HG03460 (cell line): Measurements from ENCODE around the gene MYO3B.
"Not testable (repeated sequence)": the region's sequence is repeated elsewhere in the genome, so short reads cannot be mapped to it uniquely, and the experiment has no call there.

Source experiments
- ATAC-seq: cut with Tn5 transposase; IDR thresholded peaks from one replicate; pipeline ENCODE4 v1.9.1; 2021; ENCODE audit not compliant: unreplicated experiment

MYO3B gene

GRCh38 chr2:170674282-170674681, 496.3 kb downstream of the MYO3B start:
- ATAC-seq = not testable (repeated sequence)

DNA sequence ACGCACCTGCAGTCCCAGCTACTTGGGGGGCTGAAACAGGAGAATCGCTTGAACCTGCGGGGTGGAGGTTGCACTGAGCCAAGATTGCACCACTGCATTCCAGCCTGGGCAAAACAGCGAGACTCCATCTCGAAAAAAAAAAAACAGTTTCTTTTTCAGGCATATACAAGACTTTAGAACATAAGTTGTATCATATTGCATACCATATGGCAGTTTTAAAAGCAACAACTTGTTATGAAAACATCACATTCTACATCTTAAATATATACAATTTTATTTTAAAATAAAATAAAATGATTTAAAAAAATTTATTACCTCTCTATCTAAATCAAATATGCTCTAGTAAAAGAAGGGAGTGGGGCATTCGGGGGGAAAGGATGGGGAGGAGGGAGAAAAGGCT, 497.8 kb downstream of the MYO3B start:
- ATAC-seq = no peak

DNA sequence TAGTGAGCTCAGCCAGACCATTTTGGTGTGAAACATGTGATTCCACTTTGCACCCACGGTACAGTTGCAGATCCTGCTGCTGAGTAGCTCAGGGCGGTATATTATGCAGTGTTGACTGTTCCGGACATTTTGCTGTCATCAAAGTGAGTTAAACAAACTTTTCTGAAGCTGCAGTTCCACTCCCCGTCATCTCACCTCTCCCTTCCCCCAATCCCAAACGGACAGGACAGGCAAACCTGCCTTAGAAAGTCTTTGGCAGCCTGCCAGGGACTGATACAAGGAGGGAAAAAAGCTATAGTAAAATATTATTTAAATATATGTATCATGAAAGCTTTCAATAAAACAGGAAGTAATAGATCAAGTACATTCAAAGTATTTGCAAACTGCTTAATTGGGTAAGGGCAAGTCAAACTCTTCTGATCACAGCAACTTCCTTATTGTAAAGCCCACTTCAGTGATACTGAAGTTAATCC, 501.7 kb downstream of the MYO3B start:
- ATAC-seq = no peak

- ATAC-seq = no peak
Measured at GRCh38 chr2:170680172-170680941, 502.4 kb downstream of the MYO3B start.

DNA sequence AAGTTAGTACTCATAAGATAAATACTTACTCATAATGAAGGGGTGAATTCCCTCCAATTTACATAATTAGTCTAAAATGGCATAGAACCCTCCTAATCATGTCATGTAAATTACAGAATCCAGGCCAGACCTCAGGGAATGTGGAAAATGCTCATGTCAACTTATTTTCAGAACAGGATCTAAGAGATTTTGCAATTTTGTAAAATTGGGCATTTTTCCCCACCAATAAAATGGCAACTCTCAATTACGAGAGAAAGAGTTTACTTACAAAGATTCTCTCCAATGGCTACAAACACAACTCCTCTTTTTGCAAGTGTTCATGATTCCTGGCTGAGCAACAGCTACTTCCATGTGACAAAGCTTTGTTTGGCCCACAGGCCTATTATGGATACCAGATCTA, 503.4 kb downstream of the MYO3B start:
- ATAC-seq = no peak

GRCh38 chr2:170685591-170685990, 507.6 kb downstream of the MYO3B start:
- no peak for ATAC-seq

- ATAC-seq = no peak
Measured at GRCh38 chr2:170689481-170689880, 511.5 kb downstream of the MYO3B start.

GRCh38 chr2:170690640-170691039, 512.7 kb downstream of the MYO3B start:
- no peak for ATAC-seq

GRCh38 chr2:170694316-170694715, 516.4 kb downstream of the MYO3B start:
- no peak for ATAC-seq

- ATAC-seq = no peak
Measured at GRCh38 chr2:170695521-170696410, 517.8 kb downstream of the MYO3B start.

DNA sequence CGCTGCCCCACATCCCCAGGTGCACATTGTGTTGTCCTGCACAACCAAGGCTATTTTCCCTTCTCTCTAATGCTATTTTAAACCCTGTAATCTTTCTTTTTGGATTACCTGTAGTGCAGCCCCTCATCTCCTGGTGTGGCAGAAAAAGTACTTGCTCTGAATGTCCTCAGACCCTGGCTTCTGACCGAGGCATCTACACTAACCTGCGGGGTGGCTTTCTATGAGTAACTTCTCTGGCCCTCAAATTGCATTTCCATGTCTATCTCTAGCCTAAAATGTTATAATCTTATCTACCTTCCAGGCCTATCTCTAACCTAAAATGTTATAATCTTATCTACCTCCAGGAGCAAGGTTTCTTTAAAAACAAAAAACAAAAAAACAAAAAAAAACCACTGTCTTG, 519.0 kb downstream of the MYO3B start:
- ATAC-seq = no peak

GRCh38 chr2:170701011-170701410, 523.1 kb downstream of the MYO3B start:
- no peak for ATAC-seq

GRCh38 chr2:170703776-170704476, 526.0 kb downstream of the MYO3B start:
- no peak for ATAC-seq
